ENCODE data around the gene JMY.
"Not testable (repeated sequence)": the region's sequence is repeated elsewhere in the genome, so short reads cannot be mapped to it uniquely, and the experiment has no call there.

Gene JMY

DNA sequence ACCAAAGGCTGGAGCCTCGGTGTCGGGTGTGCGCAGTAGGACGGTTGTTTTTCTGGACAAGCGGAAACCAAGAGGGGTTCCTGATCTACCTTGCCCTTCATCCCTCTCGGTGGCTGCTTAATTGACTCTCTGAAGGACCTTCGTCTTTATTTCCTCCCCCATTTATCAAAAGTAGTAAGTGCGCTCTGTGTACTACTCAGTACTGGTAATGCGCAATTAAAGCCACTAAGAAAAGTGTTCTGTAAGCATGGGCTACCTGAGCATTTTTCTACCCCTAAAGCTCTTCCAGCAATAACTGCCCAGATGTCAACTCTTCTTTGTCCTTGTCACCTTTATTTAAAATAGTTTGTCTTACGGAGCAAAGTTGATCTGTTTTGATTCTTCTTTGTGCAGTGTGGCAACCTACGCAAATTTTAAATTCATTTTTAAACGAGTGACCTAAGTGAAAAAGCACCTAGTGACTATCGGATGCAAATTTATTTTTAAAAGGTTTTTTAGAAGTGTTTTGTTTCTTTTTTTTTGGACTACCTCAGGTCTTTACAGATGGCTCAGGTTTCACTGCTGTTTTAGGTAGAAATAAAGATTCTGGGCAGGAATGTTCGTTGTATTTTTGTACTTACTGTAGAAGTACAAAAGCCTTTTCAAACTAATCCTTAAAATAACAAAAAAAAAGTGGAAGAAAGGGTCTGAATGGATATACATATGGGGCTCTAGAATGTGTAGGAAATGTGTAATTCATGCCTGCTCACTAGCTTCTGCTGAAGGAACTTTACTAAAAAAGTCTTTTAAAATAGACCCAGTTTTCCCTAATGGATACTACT is 2.0 kb downstream of the JMY start:
- no peak for DNase-seq

DNA sequence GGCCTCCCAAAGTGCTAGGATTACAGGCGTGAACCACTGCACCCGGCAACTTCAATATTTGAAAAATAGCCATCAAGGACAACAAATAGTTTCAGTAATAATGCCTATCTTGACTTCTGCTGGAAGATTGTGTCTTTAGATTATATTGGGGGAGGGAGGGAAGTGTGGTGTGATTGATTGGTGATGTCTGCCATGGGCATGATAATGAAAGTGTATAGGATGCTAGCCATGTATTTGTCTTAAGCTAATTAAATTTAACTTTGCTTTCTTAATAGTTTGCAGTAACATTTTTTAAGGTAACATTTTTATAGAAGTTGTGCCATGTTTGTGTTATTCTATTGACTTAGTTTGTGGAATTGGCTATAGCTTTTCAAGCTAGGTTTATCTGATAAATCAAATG is 4.6 kb downstream of the JMY start:
- no peak for DNase-seq

DNA sequence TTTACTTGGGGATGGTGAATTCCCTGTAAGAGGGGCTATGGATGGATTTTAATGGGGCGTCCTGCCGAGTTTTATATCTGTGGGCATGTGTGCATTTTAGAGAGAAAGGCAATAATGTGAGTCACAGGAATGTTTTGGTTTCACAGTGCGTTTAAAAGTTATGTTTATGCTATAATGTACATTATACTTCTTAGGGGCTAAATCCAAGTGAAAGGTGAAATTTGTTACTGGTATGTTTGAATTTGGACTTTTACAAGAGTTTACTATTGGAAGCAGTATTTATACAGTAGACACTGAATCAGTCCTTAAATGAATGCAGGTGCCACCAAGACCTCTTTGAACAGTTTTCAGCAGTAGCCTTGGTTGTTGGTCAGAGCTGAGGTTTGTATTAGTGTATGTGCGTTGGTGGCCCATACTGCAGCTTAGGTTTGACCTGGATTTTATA is 5.6 kb downstream of the JMY start:
- DNase-seq = no peak

DNA sequence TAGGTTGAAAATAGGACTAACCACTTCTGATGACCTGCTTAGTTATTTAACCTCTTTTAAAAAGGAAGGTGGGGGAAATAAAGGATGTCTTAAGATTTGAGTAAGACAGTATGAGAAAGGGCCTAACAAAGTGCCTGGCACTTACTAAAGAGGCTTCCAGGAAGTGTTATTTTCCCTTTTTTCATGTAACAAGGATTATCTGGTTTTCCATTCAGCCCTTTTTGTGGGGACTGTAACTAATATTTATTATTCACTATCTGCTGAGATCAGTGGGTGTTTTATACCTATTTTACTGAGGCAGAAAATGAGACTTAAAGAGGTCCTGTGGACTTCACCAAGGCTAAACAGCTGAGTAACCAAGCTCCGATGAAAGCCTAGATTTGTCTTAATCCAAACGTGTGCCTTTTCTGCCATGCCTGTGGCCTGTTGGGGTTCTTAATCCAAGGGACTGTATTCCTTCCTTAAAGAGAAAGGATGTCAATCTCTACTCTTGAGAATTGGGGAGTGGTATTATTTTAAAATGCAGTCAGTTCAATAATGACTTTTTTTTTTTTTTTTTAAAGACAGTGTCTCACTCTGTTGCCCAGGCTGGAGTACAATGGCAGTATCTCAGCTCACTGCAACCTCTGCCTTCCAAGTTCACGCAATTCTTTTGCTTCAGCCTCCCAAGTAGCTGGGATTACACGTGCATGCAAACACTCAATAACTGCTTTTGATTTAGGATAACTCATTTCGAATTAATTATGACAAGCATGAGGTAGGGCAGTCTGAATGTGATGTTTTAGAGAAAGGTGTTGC is 6.5 kb downstream of the JMY start:
- DNase-seq = no peak

DNA sequence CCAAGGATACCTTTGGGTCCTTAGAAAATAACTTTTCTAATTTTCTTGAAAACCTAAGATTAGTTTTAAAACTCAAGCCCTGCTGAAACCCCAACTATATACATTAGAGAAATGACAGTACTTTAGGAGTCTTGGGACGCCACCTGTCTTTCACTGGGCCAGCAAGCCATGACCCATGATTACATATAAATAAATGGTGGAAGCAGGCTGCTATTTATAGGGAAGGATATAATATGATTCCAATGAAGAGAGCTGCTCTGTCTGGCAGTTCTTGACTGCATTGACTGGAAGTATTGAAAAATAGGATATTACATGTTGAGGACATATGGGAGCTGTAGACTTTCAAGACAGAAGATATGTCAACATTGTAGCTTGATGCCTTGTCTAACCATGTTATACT is 7.3 kb downstream of the JMY start:
- no peak for DNase-seq

DNA sequence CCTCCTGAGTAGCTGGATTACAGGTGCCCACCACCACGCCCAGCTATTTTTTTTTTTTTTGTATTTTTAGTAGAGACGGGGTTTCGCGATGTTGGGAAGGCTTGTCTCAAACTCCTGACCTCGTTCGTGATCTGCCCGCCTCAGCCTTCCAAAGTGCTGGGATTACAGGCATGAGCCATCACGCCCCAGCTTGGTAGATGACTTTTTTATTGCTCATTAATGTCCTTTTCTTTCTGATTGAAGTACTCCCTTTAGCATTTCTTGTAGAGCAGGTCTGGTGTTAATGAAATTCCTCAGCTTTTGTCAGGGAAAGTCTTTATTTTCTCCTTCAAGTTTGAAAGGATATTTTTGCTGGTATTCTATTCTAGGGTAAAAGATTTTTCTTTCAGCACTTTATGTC is 18.1 kb downstream of the JMY start:
- DNase-seq = not testable (repeated sequence)

DNA sequence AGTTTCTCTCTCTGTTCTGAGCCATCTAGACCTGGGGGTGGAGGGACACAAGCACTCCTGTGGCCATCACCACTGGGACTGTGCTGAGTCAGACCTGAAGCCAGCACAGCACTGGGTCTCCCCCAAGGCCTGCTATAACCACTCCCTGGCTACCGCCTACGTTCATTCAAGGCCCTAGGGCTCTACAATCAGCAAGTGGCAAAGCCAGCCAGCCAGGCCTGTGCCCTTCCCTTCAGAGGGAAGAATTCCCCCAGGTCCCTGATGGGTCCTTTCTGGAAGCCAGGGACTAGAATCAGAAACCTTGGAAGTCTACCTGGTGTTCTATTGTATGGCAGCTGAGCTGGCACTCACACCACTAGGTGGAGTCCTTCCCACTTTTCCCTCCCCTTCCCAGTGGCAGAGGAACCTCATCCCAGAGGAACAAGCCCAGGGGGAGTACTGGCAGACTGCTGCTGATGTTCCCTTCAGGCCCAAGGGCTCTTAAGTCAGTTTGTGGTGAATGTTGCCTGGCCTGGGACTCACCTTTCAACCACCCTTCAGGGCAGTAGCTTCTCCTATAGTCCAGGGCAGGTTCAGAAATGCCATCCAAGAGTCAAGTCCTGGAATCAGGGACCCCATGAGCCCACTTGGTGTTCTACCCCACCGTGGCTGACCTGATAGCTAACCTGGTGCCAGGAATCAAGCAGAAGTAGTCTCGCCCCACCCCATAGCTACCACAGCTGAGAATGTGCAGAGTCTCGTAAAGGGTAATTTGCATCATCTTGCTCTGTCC is 20.0 kb downstream of the JMY start:
- DNase-seq = peak; percentile 33

DNA sequence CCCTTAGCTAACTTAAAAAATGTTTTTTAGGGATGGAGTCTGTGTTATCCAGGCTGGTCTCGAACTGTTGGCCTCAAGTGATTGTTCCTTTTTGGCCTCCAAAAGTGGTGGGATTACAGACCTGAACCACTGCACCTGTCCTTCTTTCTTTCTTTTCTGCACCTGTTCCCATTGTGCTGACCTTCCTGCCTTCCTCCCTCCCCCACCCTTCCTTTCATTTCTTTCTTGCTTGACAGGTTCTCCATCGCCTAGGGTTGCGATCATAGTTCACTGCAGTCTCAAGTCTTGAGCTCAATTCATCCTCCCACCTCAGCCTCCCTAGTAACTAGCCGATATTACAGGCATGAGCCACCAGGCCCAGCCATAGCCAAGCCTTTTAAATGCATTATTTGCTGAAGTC is 20.6 kb downstream of the JMY start:
- DNase-seq = peak; percentile 11

DNA sequence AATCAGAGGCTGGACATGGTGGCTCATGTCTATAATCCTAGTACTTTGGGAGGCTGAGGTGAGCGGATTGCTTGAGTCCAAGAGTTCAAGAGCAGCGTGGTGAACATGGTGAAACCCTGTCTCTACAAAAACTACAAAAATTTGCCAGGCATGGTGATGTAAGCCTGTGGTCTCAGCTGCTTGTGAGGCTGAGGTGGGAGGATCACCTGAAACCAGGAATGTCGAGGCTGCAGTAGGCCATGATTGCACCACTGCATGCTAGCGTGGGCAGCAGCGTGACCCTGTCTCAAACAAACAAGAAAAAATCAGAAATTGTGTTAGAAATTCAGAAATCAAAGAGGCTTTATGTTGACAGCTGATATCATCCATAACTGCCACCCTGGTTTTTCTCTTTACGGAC is 21.4 kb downstream of the JMY start:
- DNase-seq = no peak

DNA sequence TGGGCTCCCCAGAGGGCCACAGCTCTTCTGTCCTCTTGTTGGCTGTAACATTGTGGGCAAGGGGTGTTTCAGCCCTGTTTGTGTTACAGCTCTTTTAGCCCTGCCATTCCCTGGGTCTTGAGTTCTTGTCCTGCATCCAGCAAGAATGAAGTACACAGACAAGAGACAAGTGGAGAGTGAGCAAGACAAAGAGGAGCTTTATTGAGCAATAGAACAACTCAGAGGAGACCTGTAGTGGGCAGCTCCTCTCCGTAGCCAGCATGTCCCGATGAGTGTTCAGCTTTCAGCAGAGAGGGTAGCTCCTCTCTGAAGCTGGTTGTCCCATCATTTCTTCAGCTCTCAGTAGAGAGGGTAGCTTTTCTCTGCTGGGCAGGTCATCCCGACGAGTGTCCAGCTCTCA is 22.9 kb downstream of the JMY start:
- DNase-seq = no peak

DNA sequence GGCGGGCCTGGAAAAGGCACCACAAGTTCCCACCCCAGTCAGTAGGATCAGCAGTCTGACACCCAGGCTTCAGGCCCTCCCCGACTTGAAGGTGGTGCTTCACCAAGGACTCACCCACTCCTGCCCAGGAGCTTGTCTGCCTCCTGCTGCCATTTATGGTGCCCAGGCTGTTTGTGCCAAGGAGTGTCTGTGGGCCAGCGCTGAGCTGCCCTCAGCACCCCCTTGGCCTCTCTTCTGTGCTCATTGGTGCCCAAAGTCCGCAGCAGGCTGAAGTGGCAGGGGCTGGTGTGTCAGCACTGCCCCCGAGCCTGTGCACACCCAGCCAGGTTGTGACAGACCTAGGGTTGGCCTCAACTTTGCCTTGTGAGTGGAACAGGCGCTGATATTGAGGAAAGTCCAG is 23.5 kb downstream of the JMY start:
- no peak for DNase-seq

DNA sequence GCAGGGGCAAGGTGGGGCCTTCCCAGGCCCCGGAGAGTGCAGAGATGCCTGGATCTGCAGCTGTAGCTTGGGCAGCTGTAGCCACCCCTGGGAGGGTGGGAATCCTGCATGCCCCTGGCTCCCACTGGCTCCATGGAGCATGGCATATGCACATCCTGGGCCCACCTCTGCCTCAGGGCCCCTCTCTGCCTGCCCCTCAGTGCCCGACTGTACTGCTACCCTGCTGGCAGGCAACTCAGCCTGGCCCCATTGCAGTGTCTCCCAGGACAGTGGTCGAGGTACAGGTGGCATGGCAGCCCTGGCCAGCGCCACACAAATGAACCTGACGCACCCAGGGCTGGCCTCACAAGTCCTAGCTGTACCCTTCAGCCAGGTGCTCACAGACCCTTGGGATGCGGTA is 23.9 kb downstream of the JMY start:
- DNase-seq = no peak

DNA sequence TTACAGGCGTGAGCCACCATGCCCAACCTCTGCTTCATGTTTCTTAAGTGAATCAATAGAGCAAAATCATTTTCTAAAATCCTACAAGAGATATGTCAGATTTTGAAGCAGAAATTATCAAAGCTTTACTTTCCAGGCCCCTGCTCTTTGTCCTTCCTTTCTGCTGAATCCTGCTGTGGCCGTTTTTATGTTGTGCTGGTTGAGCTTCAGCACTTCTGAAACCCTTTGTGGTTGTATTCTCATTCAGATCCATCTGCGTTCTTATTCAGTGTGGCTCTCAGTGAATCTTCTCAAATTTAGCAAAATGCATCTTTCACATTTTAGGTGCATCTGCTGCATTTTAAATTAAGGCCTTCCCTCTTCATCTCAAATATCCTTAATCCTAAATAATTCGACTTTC is 26.0 kb downstream of the JMY start:
- DNase-seq = no peak

DNA sequence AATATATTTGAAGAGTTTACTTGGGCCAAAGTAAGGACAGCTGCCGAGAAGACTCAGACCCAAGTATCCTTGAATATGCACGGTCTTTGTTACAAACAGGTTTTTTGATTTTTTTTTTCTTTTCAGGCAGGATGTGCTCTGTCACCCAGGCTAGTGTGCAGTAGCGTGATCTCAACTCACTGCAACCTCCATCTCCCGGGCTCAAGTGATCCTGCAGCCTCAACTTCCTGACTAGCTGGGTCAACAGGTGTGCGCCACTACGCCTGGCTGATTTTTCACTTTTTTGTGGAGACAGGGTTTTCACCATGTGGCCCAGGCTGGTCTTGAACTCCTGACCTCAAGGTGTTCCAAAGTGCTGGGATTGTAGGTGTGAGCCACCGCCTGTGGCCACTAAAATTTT is 27.4 kb downstream of the JMY start:
- DNase-seq = no peak

DNA sequence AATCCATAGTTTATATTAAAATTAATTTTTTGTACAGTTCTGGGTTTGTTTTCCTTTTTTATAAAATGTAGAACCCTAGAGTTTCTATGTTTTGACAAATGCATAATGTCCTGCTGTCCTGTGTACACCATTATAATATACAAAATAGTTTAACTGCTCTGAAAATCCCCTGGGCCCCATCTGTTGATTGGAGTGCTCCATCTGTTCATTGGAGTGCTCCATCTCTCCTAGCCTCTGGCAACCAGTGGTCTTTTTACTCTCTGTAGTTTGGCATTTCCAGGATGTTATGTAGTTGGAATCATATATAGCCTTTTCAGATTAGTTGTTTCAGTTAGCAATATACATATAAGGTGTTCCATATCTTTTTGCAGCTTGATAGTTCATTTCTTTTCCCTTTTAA is 31.2 kb downstream of the JMY start:
- no peak for DNase-seq

DNA sequence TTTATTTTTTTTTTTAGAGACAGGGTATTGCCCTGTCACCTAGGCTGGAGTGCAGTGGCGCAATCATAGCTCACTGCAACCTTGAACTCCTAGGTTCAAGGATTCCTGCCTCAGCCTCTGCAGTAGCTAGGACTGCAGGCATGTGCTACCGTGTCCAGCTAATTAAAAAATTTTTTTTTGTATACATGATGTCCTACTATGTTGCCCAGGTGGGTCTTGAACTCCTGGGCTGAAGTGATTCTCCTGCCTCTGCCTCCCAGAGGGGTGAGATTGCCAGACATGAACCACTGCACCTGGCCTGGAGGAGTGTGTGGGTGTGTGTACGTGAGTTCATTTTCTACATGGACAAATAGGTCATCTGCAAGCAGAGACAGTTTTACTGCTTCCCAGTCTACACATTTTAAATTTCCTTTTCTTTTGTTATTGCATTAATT is 33.8 kb downstream of the JMY start:
- DNase-seq = no peak

DNA sequence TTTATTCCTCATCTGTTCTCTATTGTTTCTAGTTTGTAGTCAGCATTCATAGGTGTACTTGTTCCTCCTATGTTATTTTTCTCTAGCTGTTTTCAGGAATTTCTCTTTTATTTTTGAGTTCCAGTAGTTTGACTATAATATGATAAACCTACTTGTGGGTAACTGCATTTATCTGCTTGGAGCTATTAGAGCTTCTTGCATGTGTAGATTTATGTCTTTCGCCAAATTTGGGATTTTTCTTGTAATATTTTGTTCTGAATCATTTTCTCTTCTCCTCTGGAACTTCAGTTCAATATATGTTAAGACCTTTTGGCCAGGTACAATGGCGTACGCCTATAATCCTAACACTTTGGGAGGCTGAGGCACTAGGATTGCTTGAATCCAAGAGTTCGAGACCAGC is 37.4 kb downstream of the JMY start:
- no peak for DNase-seq

DNA sequence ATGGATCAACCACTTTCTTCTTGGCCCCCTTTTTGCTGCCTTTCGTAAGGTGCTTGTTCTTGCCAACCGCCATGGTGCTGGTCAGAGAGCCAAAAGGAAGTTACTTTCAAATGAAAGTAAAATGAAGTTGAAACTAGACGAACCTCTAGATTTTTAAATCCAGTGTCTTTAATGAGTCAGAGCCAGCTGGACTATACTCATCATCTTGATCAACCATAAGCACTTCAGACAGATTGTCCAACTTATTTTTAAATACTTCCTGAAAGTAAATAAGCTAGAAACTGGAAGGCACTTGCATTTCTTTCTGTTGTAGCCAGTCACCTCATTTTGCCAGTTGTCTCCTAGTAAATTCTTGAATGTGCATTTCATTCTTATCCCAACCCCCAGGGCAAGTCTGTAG is 48.9 kb downstream of the JMY start:
- DNase-seq = no peak

DNA sequence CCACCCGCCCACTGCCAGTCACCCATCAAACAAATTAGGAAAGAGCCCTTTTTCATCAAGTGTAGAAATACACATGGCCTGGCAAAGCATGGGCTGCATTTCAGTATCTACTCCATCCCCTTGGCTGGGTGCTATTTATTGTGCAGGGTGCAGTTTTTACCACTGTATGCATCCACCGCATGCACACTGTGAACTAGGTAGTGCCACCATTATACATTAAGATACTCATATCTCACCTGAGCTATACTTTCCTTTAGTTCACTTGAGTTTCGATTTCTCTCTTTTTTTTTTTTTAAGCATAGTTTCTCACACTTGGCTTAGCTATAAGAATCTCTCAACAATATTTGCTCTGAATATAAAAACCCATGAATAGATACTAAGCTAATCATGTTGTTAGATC is 49.4 kb downstream of the JMY start:
- no peak for DNase-seq

DNA sequence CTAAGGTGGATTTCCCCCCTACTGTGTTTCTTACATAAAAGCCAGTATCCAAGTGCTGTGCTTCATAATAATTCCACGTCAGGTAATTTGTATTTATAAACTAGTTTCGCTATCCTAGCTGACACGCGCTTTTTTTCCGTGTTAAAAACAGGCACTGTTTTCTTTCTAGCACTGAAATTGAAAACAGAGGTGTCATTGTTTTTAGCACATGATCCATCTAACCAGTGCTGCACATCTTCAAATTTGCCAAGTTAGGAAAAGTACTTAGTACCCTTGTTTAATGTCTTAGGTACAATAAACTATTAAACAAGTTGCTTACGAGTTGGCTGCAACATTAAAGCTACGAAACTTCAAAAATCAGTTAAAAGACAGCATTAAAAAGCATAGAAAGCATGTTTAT is 49.9 kb downstream of the JMY start:
- no peak for DNase-seq

DNA sequence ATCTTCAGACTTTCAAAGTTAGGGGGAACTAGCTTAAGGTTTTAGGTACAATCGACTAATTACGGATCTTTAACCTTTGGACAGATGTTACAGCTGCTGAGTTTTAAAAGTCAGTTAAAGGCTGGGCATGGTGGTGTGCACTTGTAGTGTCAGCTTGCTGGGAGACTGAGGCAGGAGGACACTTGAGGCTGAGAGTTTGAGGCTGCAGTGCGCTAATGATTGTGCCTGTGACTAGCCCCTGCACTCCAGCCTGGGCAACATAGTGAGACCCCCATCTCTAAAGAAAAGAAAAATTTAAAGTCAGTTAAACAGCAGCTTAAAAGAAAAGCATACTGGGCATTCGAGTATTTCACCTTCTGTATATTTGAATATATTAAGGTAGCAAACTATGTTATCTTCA is 51.4 kb downstream of the JMY start:
- no peak for DNase-seq

DNA sequence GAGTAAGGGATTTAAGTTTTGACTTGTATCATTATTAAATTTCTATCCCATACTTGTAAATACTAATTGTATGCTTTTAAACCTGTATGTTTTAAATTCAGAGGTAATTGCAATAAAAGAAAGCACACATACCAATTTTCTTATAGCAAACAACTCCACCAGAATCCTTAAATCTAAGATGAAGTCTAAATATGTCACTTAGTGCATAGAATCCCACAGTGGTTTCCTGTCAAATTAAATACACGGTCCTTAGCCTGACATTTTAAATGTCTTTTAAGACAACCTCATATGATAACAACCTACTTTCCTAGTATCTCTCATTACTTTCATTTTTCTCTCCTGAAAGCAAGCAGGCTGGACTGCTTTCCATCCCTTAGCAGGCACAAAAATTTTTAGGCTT is 52.0 kb downstream of the JMY start:
- no peak for DNase-seq

DNA sequence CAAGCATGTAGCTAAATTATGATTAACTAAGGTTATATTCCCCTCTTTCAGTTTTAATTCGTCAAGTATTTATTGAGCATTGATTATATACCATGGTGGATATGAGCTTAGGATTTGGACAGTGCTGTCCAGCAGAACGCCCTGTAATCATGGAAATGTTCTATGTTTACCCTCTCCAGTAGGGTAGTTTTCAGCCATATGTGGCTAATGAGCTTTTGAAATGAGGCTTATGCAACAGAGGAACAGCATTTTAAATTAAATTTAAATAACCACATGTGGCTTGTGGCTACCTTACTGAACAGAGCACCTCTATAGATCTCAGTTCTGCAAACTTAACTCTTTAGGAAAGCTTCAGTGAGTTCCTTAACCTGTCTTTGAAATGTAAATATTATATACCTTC is 59.1 kb downstream of the JMY start:
- DNase-seq = no peak

DNA sequence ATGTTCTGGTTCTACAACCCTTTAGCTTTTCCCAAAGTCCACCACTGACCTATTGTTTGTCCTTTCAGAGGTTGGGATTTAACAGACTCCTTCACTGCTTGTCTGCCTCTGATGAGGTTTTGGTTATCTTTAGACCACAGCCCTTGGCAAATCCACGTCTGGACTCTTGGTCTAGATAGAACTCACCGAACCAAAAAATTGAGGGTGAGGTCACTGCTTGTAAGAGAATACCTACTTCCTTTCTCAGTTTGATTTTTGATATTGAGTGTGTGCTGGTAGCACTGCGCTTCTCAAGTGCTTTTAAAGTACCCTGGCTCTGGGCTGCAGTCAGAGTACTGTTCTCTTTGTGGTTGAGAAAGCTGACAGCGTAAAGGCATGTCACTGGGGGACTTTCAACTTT is 61.7 kb downstream of the JMY start:
- peak; percentile 62 for DNase-seq
